GM12801 (cell line): ENCODE data around the gene BSDC1.

Experiments
- CTCF ChIP-seq: IDR thresholded peaks from one replicate; pipeline ENCODE4 v1.5.1; 2011; ENCODE audit warnings: control low read depth; ENCODE audit not compliant: insufficient read length; ENCODE audit errors: extremely low read depth

The BSDC1 gene

GRCh38 chr1:32388641-32389040, 5.6 kb downstream of the BSDC1 start:
- no peak for TF ChIP-seq CTCF

- no peak for TF ChIP-seq CTCF
Observed at GRCh38 chr1:32386676-32387392, 7.4 kb downstream of the BSDC1 start.

GRCh38 chr1:32380057-32380456, 14.2 kb downstream of the BSDC1 start:
- TF ChIP-seq CTCF: no peak

GRCh38 chr1:32377541-32378220, 16.6 kb downstream of the BSDC1 start:
- TF ChIP-seq CTCF: no peak

- TF ChIP-seq CTCF: no peak
Observed at GRCh38 chr1:32376199-32376598, 18.0 kb downstream of the BSDC1 start.

GRCh38 chr1:32373996-32374592, 20.1 kb downstream of the BSDC1 start:
- TF ChIP-seq CTCF: no peak

GRCh38 chr1:32372149-32372756, 22.0 kb downstream of the BSDC1 start:
- TF ChIP-seq CTCF: no peak
